A673 (cell line): ENCODE measurements around the gene UTF1.

Source experiments
- EZH2 ChIP-seq: fragments of 200-600 bp; sonication (generic); IDR thresholded peaks from 2 replicates; pipeline ENCODE4 v1.6.1; 2017; ENCODE audit warnings: borderline replicate concordance, low read depth, mild to moderate bottlenecking, mixed read lengths, antibody characterized with exemption, low read length; ENCODE audit not compliant: poor library complexity, severe bottlenecking
- TF ChIP-seq, protein P1 (sequence below): fragments of 300-800, 200-600 bp; sonication (generic); conservative IDR thresholded peaks from 2 replicates; pipeline ENCODE4 v1.5.1; 2017; ENCODE audit warnings: low read depth, mild to moderate bottlenecking, antibody characterized with exemption, low read length, moderate library complexity, mixed read lengths

- TF ChIP-seq, protein P1, sequence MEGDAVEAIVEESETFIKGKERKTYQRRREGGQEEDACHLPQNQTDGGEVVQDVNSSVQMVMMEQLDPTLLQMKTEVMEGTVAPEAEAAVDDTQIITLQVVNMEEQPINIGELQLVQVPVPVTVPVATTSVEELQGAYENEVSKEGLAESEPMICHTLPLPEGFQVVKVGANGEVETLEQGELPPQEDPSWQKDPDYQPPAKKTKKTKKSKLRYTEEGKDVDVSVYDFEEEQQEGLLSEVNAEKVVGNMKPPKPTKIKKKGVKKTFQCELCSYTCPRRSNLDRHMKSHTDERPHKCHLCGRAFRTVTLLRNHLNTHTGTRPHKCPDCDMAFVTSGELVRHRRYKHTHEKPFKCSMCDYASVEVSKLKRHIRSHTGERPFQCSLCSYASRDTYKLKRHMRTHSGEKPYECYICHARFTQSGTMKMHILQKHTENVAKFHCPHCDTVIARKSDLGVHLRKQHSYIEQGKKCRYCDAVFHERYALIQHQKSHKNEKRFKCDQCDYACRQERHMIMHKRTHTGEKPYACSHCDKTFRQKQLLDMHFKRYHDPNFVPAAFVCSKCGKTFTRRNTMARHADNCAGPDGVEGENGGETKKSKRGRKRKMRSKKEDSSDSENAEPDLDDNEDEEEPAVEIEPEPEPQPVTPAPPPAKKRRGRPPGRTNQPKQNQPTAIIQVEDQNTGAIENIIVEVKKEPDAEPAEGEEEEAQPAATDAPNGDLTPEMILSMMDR, result no peak
- no peak for TF ChIP-seq EZH2
Measured at GRCh38 chr10:133197786-133198185, 32.2 kb upstream of the UTF1 start.
